H9 (cell line): ENCODE results near the gene EPB41L1. TPM values are rescaled to one million over a fixed set of nuclear protein-coding genes. Genes with fewer than 3 reads are reported as not detected.

Experiments used
- DNase-seq: peaks from one replicate; pipeline ENCODE4 v3.0.0-alpha.2; 2017
- H2AFZ ChIP-seq: one replicate; pipeline ENCODE4 v1.6.1; 2013; ENCODE audit warnings: mild to moderate bottlenecking, low read length, control low read depth, moderate library complexity
- H2AK5ac ChIP-seq: 2 replicates; pipeline ENCODE4 v1.6.1; 2013; ENCODE audit warnings: low read length, control low read depth, mixed read lengths; ENCODE audit not compliant: insufficient read length
- H2BK120ac ChIP-seq: one replicate; pipeline ENCODE4 v1.6.1; 2013; ENCODE audit warnings: low read depth, mild to moderate bottlenecking, low read length, control low read depth, inconsistent platforms; ENCODE audit not compliant: poor library complexity, severe bottlenecking
- H2BK12ac ChIP-seq: 2 replicates; pipeline ENCODE4 v1.6.1; 2013; ENCODE audit warnings: low read length, control low read depth, mixed read lengths, low read depth; ENCODE audit not compliant: insufficient read length
- H2BK15ac ChIP-seq: 2 replicates; pipeline ENCODE4 v1.6.1; 2013; ENCODE audit warnings: low read depth, low read length, control low read depth
- H2BK20ac ChIP-seq: one replicate; pipeline ENCODE4 v1.6.1; 2013; ENCODE audit warnings: low read depth, mild to moderate bottlenecking, low read length, control low read depth, inconsistent platforms; ENCODE audit not compliant: poor library complexity, severe bottlenecking
- H2BK5ac ChIP-seq: 2 replicates; pipeline ENCODE4 v1.6.1; 2013; ENCODE audit warnings: low read length, control low read depth, mixed read lengths; ENCODE audit not compliant: insufficient read length
- H3K14ac ChIP-seq: 2 replicates; pipeline ENCODE4 v1.6.1; 2013; ENCODE audit warnings: low read length, control low read depth; ENCODE audit not compliant: insufficient read depth
- H3K18ac ChIP-seq: 2 replicates; pipeline ENCODE4 v1.6.1; 2013; ENCODE audit warnings: low read depth, mild to moderate bottlenecking, mixed read lengths, low read length, control low read depth; ENCODE audit not compliant: insufficient read length
- H3K23ac ChIP-seq: 2 replicates; pipeline ENCODE4 v1.6.1; 2013; ENCODE audit warnings: low read length, control low read depth, mixed read lengths, low read depth; ENCODE audit not compliant: insufficient read length
- H3K23me2 ChIP-seq: 2 replicates; pipeline ENCODE4 v1.6.1; 2013; ENCODE audit warnings: low read depth, mild to moderate bottlenecking, mixed read lengths, low read length, control low read depth; ENCODE audit not compliant: insufficient read length, poor library complexity, severe bottlenecking
- H3K27ac ChIP-seq: 2 replicates; pipeline ENCODE4 v1.5.1; 2013; ENCODE audit warnings: low read length, control low read depth, mixed read lengths, low read depth; ENCODE audit not compliant: insufficient read length
- H3K27me3 ChIP-seq: 2 replicates; pipeline ENCODE4 v1.6.1; 2013; ENCODE audit warnings: low read length, control low read depth, inconsistent platforms; ENCODE audit not compliant: insufficient read depth
- H3K4ac ChIP-seq: 2 replicates; pipeline ENCODE4 v1.6.1; 2013; ENCODE audit warnings: low read depth, mild to moderate bottlenecking, control low read depth, inconsistent platforms, low read length, moderate library complexity
- H3K4me1 ChIP-seq: 2 replicates; pipeline ENCODE4 v1.6.1; 2013; ENCODE audit warnings: low read length, control low read depth, inconsistent platforms; ENCODE audit not compliant: insufficient read depth
- H3K4me2 ChIP-seq: 2 replicates; pipeline ENCODE4 v1.6.1; 2013; ENCODE audit warnings: low read length, control low read depth, mixed read lengths; ENCODE audit not compliant: insufficient read length, insufficient read depth
- H3K56ac ChIP-seq: 2 replicates; pipeline ENCODE4 v1.6.1; 2013; ENCODE audit warnings: low read depth, mild to moderate bottlenecking, mixed read lengths, low read length, control low read depth; ENCODE audit not compliant: insufficient read length
- H3K79me1 ChIP-seq: 2 replicates; pipeline ENCODE4 v1.6.1; 2013; ENCODE audit warnings: low read depth, mild to moderate bottlenecking, moderate library complexity, low read length, control low read depth, inconsistent platforms; ENCODE audit not compliant: insufficient read depth, poor library complexity, severe bottlenecking
- H3K79me2 ChIP-seq: 2 replicates; pipeline ENCODE4 v1.6.1; 2013; ENCODE audit warnings: low read length, control low read depth, inconsistent platforms; ENCODE audit not compliant: insufficient read depth
- H3K9ac ChIP-seq: 2 replicates; pipeline ENCODE4 v1.6.1; 2013; ENCODE audit warnings: low read length, control low read depth, mixed read lengths; ENCODE audit not compliant: insufficient read length; ENCODE audit errors: extremely low read depth
- H3K9me3 ChIP-seq: one replicate; pipeline ENCODE4 v1.6.1; 2013; ENCODE audit warnings: low read depth, low read length, inconsistent platforms; ENCODE audit not compliant: control insufficient read depth
- H3T11ph ChIP-seq: one replicate; pipeline ENCODE4 v1.6.1; 2013; ENCODE audit warnings: mild to moderate bottlenecking, low read length, control low read depth, inconsistent platforms
- H4K20me1 ChIP-seq: one replicate; pipeline ENCODE4 v1.6.1; 2013; ENCODE audit not compliant: control insufficient read depth, insufficient read length, insufficient read depth
- H4K5ac ChIP-seq: 2 replicates; pipeline ENCODE4 v1.6.1; 2013; ENCODE audit warnings: low read depth, mild to moderate bottlenecking, mixed read lengths, low read length, control low read depth; ENCODE audit not compliant: insufficient read length
- H4K8ac ChIP-seq: replicated peaks from 2 replicates; pipeline ENCODE4 v1.6.1; 2013; ENCODE audit warnings: low read length, control low read depth, mixed read lengths, low read depth; ENCODE audit not compliant: insufficient read length
- H4K91ac ChIP-seq: 2 replicates; pipeline ENCODE4 v1.6.1; 2013; ENCODE audit warnings: low read depth, mild to moderate bottlenecking, moderate library complexity, mixed read lengths, low read length, control low read depth; ENCODE audit not compliant: insufficient read length
- H3K27ac Mint-ChIP-seq, 3 experiments: 2 replicates in 2 of 3; 3 replicates in 1 of 3; pipeline ENCODE4 v1.8.0; 2020 to 2021; ENCODE audit warnings: mixed read lengths in 3 of 3, mild to moderate bottlenecking in 1 of 3, moderate library complexity in 1 of 3
- H3K27me3 Mint-ChIP-seq: 2 replicates; pipeline ENCODE4 v1.8.0; 2021; ENCODE audit warnings: low read depth, mild to moderate bottlenecking, moderate library complexity, mixed read lengths
- H3K36me3 Mint-ChIP-seq, 3 experiments: 2 replicates in 2 of 3; 3 replicates in 1 of 3; pipeline ENCODE4 v1.8.0; 2020 to 2021; ENCODE audit warnings: low read depth in 3 of 3, mixed read lengths in 3 of 3; ENCODE audit not compliant: insufficient read depth in 1 of 3
- H3K4me1 Mint-ChIP-seq, 2 experiments: 2 replicates each; pipeline ENCODE4 v1.8.0; 2020; ENCODE audit warnings: mixed read lengths in 2 of 2
- H3K4me3 Mint-ChIP-seq, 2 experiments: 2 replicates in 1 of 2; 3 replicates in 1 of 2; pipeline ENCODE4 v1.8.0; 2020 to 2021; ENCODE audit warnings: mild to moderate bottlenecking in 2 of 2, mixed read lengths in 2 of 2, moderate library complexity in 1 of 2
- H3K9me3 Mint-ChIP-seq, 2 experiments: 2 replicates in 1 of 2; 3 replicates in 1 of 2; pipeline ENCODE4 v1.8.0; 2020; ENCODE audit warnings: mild to moderate bottlenecking in 2 of 2, mixed read lengths in 2 of 2, moderate library complexity in 1 of 2
- WGBS: extraction: QIAGEN DNeasy Blood & Tissue Kit; methylation state at CpG from one replicate; pipeline ENCODE4 v1.1.7; 2013; ENCODE audit warnings: missing lambda C conversion rate, low lambda C conversion rate, mixed read lengths; ENCODE audit not compliant: insufficient read length; ENCODE audit errors: extremely low coverage; 5-methylcytosine and 5-hydroxymethylcytosine counted together
- total RNA-seq: library from RNA; stranded (reverse); gene quantifications from 2 replicates; pipeline ENCODE4 v1.2.1, GENCODE V29; 2021
- TF ChIP-seq, protein P1 (sequence below): fragments of 200-600 bp; sonication (generic); conservative IDR thresholded peaks from 3 replicates; pipeline ENCODE4 v1.8.0; 2021; ENCODE audit warnings: antibody characterized with exemption, mild to moderate bottlenecking

EPB41L1 gene
- total RNA-seq, 1 experiment from 2014 or later: 31.1 TPM

DNA sequence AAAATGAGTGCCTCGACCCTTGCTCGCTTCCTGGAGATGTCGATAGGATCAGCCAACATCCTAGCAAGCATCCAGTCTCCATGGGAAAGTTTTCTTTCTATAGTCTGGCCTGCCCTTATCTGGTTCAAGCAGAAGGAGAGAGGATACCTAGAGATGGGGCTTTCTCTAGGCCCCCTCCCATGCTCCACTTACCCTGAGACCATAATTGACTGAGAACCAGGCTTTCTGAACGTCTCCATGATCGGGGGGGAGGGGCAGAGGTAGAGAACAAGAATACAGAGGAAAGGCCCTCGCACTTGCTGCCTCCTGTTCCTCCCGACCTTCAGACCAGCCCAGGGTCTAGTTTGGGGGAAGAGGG, 31.6 kb upstream of the EPB41L1 start:
- Histone ChIP-seq H2BK20ac (no peak overlapping the region), H3K9ac (no peak overlapping the region), H2BK12ac (no peak overlapping the region), H4K5ac (no peak overlapping the region), H3K79me2 (no peaks in the 10 kb centered on the region), H3K9me3 (no peaks in the 10 kb centered on the region), H2AK5ac (no peak overlapping the region), H3K4me2 (no peak overlapping the region), H4K20me1 (no peaks in the 10 kb centered on the region), H3K23me2 (no peaks in the 10 kb centered on the region), H4K91ac (no peak overlapping the region), H3K14ac (no peak overlapping the region), H3T11ph (no peak overlapping the region), H3K4ac (no peak overlapping the region), H3K18ac (no peak overlapping the region), H2BK5ac (no peak overlapping the region), H3K23ac (no peak overlapping the region), H4K8ac (no peak overlapping the region), H3K27ac (no peak overlapping the region), H2BK15ac (no peak overlapping the region), H2AFZ (no peak overlapping the region), H3K4me1 (no peaks in the 10 kb centered on the region), H2BK120ac (no peak overlapping the region), H3K56ac (no peak overlapping the region), H3K79me1 (no peaks in the 10 kb centered on the region), H3K27me3 (no peaks in the 10 kb centered on the region)
- H3K36me3 Mint-ChIP-seq: no peaks in the 10 kb centered on the region
- no CpG with 5 or more reads among the region's 7 CpGs for WGBS
- H3K4me1 Mint-ChIP-seq: peaks cover 5 to 18% of the 10 kb centered on the region in 2 experiments
- no peak overlapping the region for H3K4me3 Mint-ChIP-seq
- peaks cover 20% of the 10 kb centered on the region for H3K27me3 Mint-ChIP-seq
- TF ChIP-seq, protein P1, sequence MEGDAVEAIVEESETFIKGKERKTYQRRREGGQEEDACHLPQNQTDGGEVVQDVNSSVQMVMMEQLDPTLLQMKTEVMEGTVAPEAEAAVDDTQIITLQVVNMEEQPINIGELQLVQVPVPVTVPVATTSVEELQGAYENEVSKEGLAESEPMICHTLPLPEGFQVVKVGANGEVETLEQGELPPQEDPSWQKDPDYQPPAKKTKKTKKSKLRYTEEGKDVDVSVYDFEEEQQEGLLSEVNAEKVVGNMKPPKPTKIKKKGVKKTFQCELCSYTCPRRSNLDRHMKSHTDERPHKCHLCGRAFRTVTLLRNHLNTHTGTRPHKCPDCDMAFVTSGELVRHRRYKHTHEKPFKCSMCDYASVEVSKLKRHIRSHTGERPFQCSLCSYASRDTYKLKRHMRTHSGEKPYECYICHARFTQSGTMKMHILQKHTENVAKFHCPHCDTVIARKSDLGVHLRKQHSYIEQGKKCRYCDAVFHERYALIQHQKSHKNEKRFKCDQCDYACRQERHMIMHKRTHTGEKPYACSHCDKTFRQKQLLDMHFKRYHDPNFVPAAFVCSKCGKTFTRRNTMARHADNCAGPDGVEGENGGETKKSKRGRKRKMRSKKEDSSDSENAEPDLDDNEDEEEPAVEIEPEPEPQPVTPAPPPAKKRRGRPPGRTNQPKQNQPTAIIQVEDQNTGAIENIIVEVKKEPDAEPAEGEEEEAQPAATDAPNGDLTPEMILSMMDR: no peak
- no peaks in the 10 kb centered on the region for H3K9me3 Mint-ChIP-seq
- no peak for DNase-seq
- no peak overlapping the region for H3K27ac Mint-ChIP-seq
